Lower leg skin (tissue), 4 donors: Measurements from ENCODE around the gene ULK3. TPM values are rescaled to one million over a fixed set of nuclear protein-coding genes. Genes with fewer than 3 reads are reported as not detected.

Experiments used
- DNase-seq, 2 donors: peaks; one replicate each; pipeline ENCODE4 v3.0.0-alpha.2; 2019; ENCODE audit warnings: low spot score in 2 of 2
- H3K4me3 ChIP-seq: fragments of 200-600 bp; sonication (generic); 2 replicates; pipeline ENCODE4 v1.5.1; 2017; ENCODE audit warnings: mild to moderate bottlenecking, low read depth; ENCODE audit not compliant: poor library complexity, severe bottlenecking
- POLR2A ChIP-seq, 2 donors: fragments of 450-650 bp; IDR thresholded peaks; one replicate each; pipeline ENCODE4 v1.6.1; 2016 to 2017; ENCODE audit warnings: antibody characterized with exemption in 2 of 2, mild to moderate bottlenecking in 1 of 2, moderate library complexity in 1 of 2
- WGBS, 2 donors: methylation state at CpG; one replicate each; pipeline ENCODE4 v1.1.5; 2018; 5-methylcytosine and 5-hydroxymethylcytosine counted together
- intact Hi-C: fragments of 100-400 bp; cut with DNase I; formaldehyde crosslinking; loops from one replicate; pipeline ENCODE4 v1.15.0; 2023; ENCODE audit warnings: low total_unique reads
- microRNA-seq, 2 donors: library from miRNA; unstranded; fragments of <30 nt; microRNA quantifications; one replicate each; pipeline ENCODE4, GENCODE V29; 2016; ENCODE audit warnings: borderline replicate concordance in 2 of 2, borderline number of aligned reads in 1 of 2
- total RNA-seq, 4 donors: library from RNA; depleted of rRNA; stranded (reverse); fragments of >200 nt; gene quantifications; one replicate each; pipeline ENCODE4 v1.1.0, GENCODE V29; 2016
- TF ChIP-seq, protein P1 (sequence below), 3 donors: fragments of 450-650 bp; IDR thresholded peaks; one replicate each; pipeline ENCODE4 v1.5.1; 2016; ENCODE audit warnings: antibody characterized with exemption in 3 of 3, mild to moderate bottlenecking in 3 of 3, moderate library complexity in 2 of 3

Gene ULK3
- total RNA-seq, 4 donors from 2014 or later, result 108 to 189 (median 123) TPM

DNA sequence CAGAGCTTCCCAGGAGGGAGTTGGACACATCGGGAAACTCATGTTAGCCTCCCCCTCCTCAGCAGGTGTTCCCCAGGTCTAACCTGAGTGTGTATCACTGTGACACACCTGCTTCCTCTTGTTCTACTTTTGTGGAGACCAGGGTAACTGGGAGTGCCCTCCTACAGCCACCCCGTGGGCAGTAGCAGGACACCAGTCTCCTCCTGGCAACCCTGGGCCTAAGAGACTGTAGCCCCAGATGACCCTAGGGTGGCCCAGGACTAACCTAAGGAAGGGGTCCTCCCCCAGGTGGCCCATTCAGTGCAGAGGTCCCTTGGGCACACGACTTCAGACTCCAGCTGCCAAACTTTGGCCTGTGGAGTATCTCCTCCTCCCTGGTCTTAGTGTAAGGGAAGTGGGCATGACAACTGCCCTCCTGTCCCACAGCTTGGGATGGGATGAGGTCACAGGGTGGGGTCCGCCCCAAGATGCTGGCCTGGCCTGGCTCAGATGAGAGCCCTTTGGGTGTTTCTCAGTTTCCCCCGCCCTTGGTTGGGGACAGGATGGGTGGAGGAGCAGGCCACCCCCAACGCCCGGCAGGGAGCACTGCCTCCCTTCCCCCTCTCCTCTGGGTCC is 56.3 kb downstream of the ULK3 start:
- intact Hi-C loops, result no loop called here
- TF ChIP-seq, protein P1, sequence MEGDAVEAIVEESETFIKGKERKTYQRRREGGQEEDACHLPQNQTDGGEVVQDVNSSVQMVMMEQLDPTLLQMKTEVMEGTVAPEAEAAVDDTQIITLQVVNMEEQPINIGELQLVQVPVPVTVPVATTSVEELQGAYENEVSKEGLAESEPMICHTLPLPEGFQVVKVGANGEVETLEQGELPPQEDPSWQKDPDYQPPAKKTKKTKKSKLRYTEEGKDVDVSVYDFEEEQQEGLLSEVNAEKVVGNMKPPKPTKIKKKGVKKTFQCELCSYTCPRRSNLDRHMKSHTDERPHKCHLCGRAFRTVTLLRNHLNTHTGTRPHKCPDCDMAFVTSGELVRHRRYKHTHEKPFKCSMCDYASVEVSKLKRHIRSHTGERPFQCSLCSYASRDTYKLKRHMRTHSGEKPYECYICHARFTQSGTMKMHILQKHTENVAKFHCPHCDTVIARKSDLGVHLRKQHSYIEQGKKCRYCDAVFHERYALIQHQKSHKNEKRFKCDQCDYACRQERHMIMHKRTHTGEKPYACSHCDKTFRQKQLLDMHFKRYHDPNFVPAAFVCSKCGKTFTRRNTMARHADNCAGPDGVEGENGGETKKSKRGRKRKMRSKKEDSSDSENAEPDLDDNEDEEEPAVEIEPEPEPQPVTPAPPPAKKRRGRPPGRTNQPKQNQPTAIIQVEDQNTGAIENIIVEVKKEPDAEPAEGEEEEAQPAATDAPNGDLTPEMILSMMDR (IDR thresholded peaks at IDR 0.05), result no peak
- TF ChIP-seq POLR2A (IDR thresholded peaks at IDR 0.05), result no peak
- no peak overlapping the region for H3K4me3 ChIP-seq
- 37% methylated on average over 7 of the region's 7 CpGs for WGBS, 2 donors
- no peak for DNase-seq

Small RNA genes within 50 kb of the gene (microRNA-seq; reads per million reads assigned to microRNA genes)
- gene MIR4513 (0 reads per million in 2 donors), gene MIR6882 (0.57 to 2.0 reads per million in 2 donors)

Other genes with a start within 250 kb of the ULK3 start
- 100 to 1,000 TPM in 2 of 4 donors, 10 to 100 TPM in 2; 96.7 to 230 (median 117) TPM for gene CLK3, start 227.3 kb downstream of the ULK3 start, total RNA-seq
- gene EDC3, start 147.1 kb downstream of the ULK3 start, total RNA-seq, result 10 to 100 TPM; 11.2 to 33.6 (median 17.6) TPM
- gene CYP1A1, start 117.6 kb downstream of the ULK3 start, total RNA-seq, result 1 to 10 TPM; 3.0 to 6.8 (median 3.6) TPM
- not detected for gene CYP1A2, start 94.3 kb downstream of the ULK3 start, total RNA-seq
- gene CSK, start 61.1 kb downstream of the ULK3 start, total RNA-seq, result 10 to 100 TPM; 37.6 to 47.3 (median 45.4) TPM
- gene LMAN1L, start 30.3 kb downstream of the ULK3 start, total RNA-seq, result 1 to 10 TPM in 1 of 4 donors, under 1 TPM in 1, not detected in 2; 0.29 to 1.3 TPM
- gene CPLX3, start 16.5 kb downstream of the ULK3 start, total RNA-seq, result under 1 TPM; 0.17 to 0.84 (median 0.28) TPM
- gene SCAMP2, start 30.2 kb upstream of the ULK3 start, total RNA-seq, result 100 to 1,000 TPM in 3 of 4 donors, 10 to 100 TPM in 1; 97.2 to 134 (median 107) TPM
- 10 to 100 TPM; 27.6 to 73.1 (median 32.5) TPM for gene MPI, start 46.9 kb upstream of the ULK3 start, total RNA-seq
- 10 to 100 TPM; 60.3 to 72.6 (median 67.5) TPM for gene FAM219B, start 63.7 kb upstream of the ULK3 start, total RNA-seq
- 100 to 1,000 TPM; 109 to 175 (median 137) TPM for gene COX5A, start 94.9 kb upstream of the ULK3 start, total RNA-seq
- gene RPP25, start 113.6 kb upstream of the ULK3 start, total RNA-seq, result 10 to 100 TPM in 1 of 4 donors, 1 to 10 TPM in 3; 5.4 to 10.6 (median 8.4) TPM
- gene SCAMP5, start 152.4 kb upstream of the ULK3 start, total RNA-seq, result 1 to 10 TPM in 3 of 4 donors, under 1 TPM in 1; 0.46 to 5.4 (median 1.2) TPM
- gene PPCDC, start 180.4 kb upstream of the ULK3 start, total RNA-seq, result 10 to 100 TPM; 14.4 to 21.4 (median 17.5) TPM